NCI-H187 treated with DMSO at 0.1 percent for 48 hours (cell line): ENCODE data around the gene OAF.

ENCODE experiments used
- DNase-seq: peaks from one replicate; lab custom pipeline; 2025; lab: John Stamatoyannopoulos, UW

Gene OAF

GRCh38 chr11:120184371-120184945 is 26.4 kb upstream of the OAF start:
- DNase-seq = no peak

GRCh38 chr11:120184946-120185705 is 25.7 kb upstream of the OAF start:
- DNase-seq = no peak

- DNase-seq = no peak
Observed at GRCh38 chr11:120185706-120186455, 25.0 kb upstream of the OAF start.

- no peak for DNase-seq
Observed at GRCh38 chr11:120186456-120186773, 24.4 kb upstream of the OAF start.

- DNase-seq = no peak
Observed at GRCh38 chr11:120186774-120187591, 23.8 kb upstream of the OAF start.

GRCh38 chr11:120188371-120188770 is 22.5 kb upstream of the OAF start:
- DNase-seq = no peak

GRCh38 chr11:120188811-120189455 is 21.9 kb upstream of the OAF start:
- DNase-seq = no peak

GRCh38 chr11:120191058-120191457 is 19.8 kb upstream of the OAF start:
- DNase-seq = no peak

- DNase-seq = no peak
Observed at GRCh38 chr11:120192831-120193625, 17.8 kb upstream of the OAF start.

GRCh38 chr11:120194166-120194565 is 16.7 kb upstream of the OAF start:
- no peak for DNase-seq

GRCh38 chr11:120195601-120196320 is 15.1 kb upstream of the OAF start:
- DNase-seq = no peak

- DNase-seq = no peak
Observed at GRCh38 chr11:120196826-120197225, 14.0 kb upstream of the OAF start.

- DNase-seq = no peak
Observed at GRCh38 chr11:120197251-120197891, 13.5 kb upstream of the OAF start.

GRCh38 chr11:120197977-120198376 is 12.9 kb upstream of the OAF start:
- no peak for DNase-seq

GRCh38 chr11:120198403-120198786 is 12.4 kb upstream of the OAF start:
- DNase-seq = no peak

GRCh38 chr11:120198787-120199469 is 11.9 kb upstream of the OAF start:
- DNase-seq = no peak

GRCh38 chr11:120199613-120200012 is 11.2 kb upstream of the OAF start:
- no peak for DNase-seq

- no peak for DNase-seq
Observed at GRCh38 chr11:120200677-120201076, 10.2 kb upstream of the OAF start.

GRCh38 chr11:120201653-120202052 is 9.2 kb upstream of the OAF start:
- no peak for DNase-seq
